Calu3 (cell line): ENCODE results near the gene CD109. TPM values are rescaled to one million over a fixed set of nuclear protein-coding genes. Genes with fewer than 3 reads are reported as not detected.

Experiments used
- BruUV-seq: library from RNA; stranded (reverse); fragments of 400-500 nt; replicated peaks from 2 replicates; lab custom pipeline; 2021; lab: Mats Ljungman, UMichigan
- CTCF ChIA-PET: fragments of 300-600 bp; sonication (Branson Sonifier 250); formaldehyde crosslinking; loops from one replicate; lab custom pipeline; 2022; ENCODE audit warnings: antibody characterized with exemption; lab: Charles Lee
- DNase-seq: peaks from one replicate; pipeline ENCODE4 v3.0.0; 2022
- H3K27ac Mint-ChIP-seq: one replicate; pipeline ENCODE4 v1.8.0; 2022; ENCODE audit warnings: mixed read lengths; ENCODE audit not compliant: unreplicated experiment
- H3K27me3 Mint-ChIP-seq: one replicate; pipeline ENCODE4 v1.8.0; 2022; ENCODE audit warnings: mixed read lengths; ENCODE audit not compliant: unreplicated experiment
- H3K36me3 Mint-ChIP-seq: one replicate; pipeline ENCODE4 v1.8.0; 2022; ENCODE audit warnings: mild to moderate bottlenecking, moderate library complexity, mixed read lengths; ENCODE audit not compliant: insufficient read depth, unreplicated experiment
- H3K4me1 Mint-ChIP-seq: one replicate; pipeline ENCODE4 v1.8.0; 2022; ENCODE audit warnings: mild to moderate bottlenecking, low read depth, mixed read lengths; ENCODE audit not compliant: unreplicated experiment
- H3K4me3 Mint-ChIP-seq: one replicate; pipeline ENCODE4 v1.8.0; 2022; ENCODE audit warnings: mild to moderate bottlenecking, low read depth, moderate library complexity, mixed read lengths; ENCODE audit not compliant: unreplicated experiment
- H3K9me3 Mint-ChIP-seq: one replicate; pipeline ENCODE4 v1.8.0; 2022; ENCODE audit warnings: low read depth, mixed read lengths; ENCODE audit not compliant: unreplicated experiment
- intact Hi-C: fragments of 100-400 bp; cut with micrococcal nuclease; formaldehyde crosslinking; loops from one replicate; pipeline ENCODE4 v1.10.0; 2022; ENCODE audit not compliant: unreplicated experiment
- total RNA-seq: library from RNA; stranded (reverse); gene quantifications from 2 replicates; pipeline ENCODE4 v1.2.3, GENCODE V29; 2022
- TF ChIP-seq, protein P1 (sequence below): fragments of 200-600 bp; IDR thresholded peaks from one replicate; pipeline ENCODE4 v1.8.0; 2022; ENCODE audit warnings: antibody characterized with exemption; ENCODE audit not compliant: unreplicated experiment

The CD109 gene
- total RNA-seq, 1 experiment from 2014 or later: 3.6 TPM

DNA sequence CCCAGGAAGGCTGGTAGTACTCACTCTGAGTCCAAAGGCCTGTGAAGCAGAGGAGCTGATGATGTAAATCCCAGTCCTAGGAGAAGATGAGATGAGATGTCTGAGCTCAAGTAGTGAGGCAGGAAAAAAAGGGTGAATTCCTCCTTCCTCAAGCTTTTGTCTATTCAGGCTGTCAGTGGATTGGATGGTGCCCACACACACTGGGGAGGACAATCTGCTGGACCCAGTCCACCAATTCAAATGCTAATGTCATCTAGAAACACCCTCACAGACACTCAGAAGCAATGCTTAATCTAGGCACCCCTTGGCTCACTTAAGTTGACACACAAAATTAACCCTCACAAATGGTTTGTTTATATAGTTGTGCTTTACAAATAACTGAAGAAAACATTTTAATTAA, 94.6 kb downstream of the CD109 start:
- BruUV-seq: no TSS peak
- intact Hi-C loops: no loop called here
- Mint-ChIP-seq H3K36me3 (no peaks in the 10 kb centered on the region), H3K4me3 (no peak overlapping the region), H3K9me3 (no peaks in the 10 kb centered on the region), H3K27me3 (no peaks in the 10 kb centered on the region), H3K27ac (no peak overlapping the region), H3K4me1 (no peaks in the 10 kb centered on the region)
- DNase-seq: no peak
- CTCF ChIA-PET: interaction anchor here (1.0 kb wide), 1 partner anchor 16 kb away, joined by 4 read pairs; no protein-coding TSS in a partner anchor
- TF ChIP-seq, protein P1, sequence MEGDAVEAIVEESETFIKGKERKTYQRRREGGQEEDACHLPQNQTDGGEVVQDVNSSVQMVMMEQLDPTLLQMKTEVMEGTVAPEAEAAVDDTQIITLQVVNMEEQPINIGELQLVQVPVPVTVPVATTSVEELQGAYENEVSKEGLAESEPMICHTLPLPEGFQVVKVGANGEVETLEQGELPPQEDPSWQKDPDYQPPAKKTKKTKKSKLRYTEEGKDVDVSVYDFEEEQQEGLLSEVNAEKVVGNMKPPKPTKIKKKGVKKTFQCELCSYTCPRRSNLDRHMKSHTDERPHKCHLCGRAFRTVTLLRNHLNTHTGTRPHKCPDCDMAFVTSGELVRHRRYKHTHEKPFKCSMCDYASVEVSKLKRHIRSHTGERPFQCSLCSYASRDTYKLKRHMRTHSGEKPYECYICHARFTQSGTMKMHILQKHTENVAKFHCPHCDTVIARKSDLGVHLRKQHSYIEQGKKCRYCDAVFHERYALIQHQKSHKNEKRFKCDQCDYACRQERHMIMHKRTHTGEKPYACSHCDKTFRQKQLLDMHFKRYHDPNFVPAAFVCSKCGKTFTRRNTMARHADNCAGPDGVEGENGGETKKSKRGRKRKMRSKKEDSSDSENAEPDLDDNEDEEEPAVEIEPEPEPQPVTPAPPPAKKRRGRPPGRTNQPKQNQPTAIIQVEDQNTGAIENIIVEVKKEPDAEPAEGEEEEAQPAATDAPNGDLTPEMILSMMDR: no peak

DNA sequence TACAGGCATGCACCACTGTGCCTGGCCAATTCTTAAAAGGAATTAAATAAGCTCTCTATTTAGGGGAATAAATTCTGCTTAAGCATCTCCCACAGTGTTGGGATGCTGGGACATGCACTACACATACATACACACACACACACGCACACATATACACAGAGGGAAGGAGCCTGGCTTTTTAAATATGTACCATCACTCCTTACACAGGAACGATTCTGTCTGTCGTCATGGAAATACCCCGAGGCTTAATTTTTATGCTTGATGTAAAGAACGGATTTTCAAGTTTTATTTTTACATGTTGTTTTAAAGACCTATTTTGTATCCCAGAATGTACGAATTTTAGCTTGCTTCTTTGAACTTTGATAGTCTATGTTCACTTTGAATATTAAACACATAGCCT, 95.3 kb downstream of the CD109 start:
- DNase-seq: no peak
- Mint-ChIP-seq H3K4me3 (no peak overlapping the region), H3K27ac (no peak overlapping the region), H3K27me3 (no peaks in the 10 kb centered on the region), H3K36me3 (no peaks in the 10 kb centered on the region), H3K9me3 (no peaks in the 10 kb centered on the region), H3K4me1 (no peaks in the 10 kb centered on the region)
- TF ChIP-seq, protein P1: no peak
- no TSS peak for BruUV-seq
- intact Hi-C loops: no loop called here
- CTCF ChIA-PET: interaction anchor here (0.6 to 1.0 kb wide), 3 partner anchors 17 to 70 kb away, joined by 3 to 4 read pairs (median 4); no protein-coding TSS in a partner anchor

DNA sequence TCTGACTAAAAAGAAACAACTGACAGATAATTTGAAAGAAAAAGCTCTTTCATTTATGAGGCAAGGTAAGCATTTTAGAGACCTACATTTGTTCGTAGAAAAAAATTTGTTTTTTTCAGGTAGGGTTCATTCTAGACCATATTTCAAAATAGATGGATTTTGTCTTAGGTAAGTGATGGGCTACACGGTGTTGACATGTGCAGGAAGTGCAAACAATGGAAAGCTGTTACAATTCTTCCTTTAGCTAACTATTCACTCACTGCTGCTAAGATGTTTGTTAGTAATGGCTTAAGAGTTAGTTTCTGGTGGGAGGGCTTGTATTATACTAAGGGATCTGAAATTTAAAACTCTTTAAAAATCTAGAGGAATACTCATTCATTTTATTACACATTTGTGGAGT, 96.7 kb downstream of the CD109 start:
- no peaks in the 10 kb centered on the region for H3K4me1 Mint-ChIP-seq
- no TSS peak for BruUV-seq

DNA sequence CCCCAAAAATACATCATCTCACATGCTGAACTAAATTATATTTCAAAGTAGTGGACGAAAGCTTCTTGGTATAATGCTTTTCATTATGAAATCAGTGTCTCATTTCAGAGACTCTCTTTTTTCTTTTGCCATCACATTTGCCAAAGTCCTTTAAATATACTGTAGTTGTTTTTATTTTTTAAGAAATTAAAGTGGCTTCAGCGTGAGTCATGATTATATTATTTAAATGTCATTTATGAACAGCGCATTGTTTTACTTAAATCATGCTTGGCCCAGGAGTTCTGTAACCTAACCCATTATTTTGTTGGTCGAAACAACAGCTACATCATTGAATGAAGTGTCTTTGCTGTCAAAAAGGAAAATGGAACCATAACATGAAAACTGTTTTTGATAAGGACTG, 100.9 kb downstream of the CD109 start:
- DNase-seq: no peak
- Mint-ChIP-seq H3K27ac (no peak overlapping the region), H3K27me3 (no peaks in the 10 kb centered on the region), H3K36me3 (no peaks in the 10 kb centered on the region), H3K4me1 (no peaks in the 10 kb centered on the region), H3K4me3 (no peak overlapping the region), H3K9me3 (no peaks in the 10 kb centered on the region)
- CTCF ChIA-PET: no interaction called here
- TF ChIP-seq, protein P1: no peak
- intact Hi-C loops: no loop called here
- no TSS peak for BruUV-seq

More for the DNA sequence above, 96.7 kb downstream of the CD109 start:
- Mint-ChIP-seq H3K27ac (no peak overlapping the region), H3K4me3 (no peak overlapping the region), H3K36me3 (no peaks in the 10 kb centered on the region), H3K27me3 (no peaks in the 10 kb centered on the region), H3K9me3 (no peaks in the 10 kb centered on the region)
- no peak for DNase-seq
- TF ChIP-seq, protein P1: no peak
- intact Hi-C loops: no loop called here
- CTCF ChIA-PET: interaction anchor here (0.6 kb wide), 1 partner anchor 24 kb away, joined by 3 read pairs; no protein-coding TSS in a partner anchor
